ENCODE measurements around the gene UBE2G2.

UBE2G2 gene

GRCh38 chr21:44739316-44739715 lies 62.3 kb downstream of the UBE2G2 start:
- Histone ChIP-seq H3K9me3 (ENCODE audit: control insufficient read depth in 5 of 5, low read length in 5 of 5) (peaks cover 14 to 37% (median 28%) of the 10 kb centered on the region in 5 donors), H3K9ac (ENCODE audit: low read length in 5 of 5) (no peak overlapping the region), H3K4me3 (ENCODE audit: low read depth in 1 of 5, low read length in 5 of 5) (no peak overlapping the region), H3K4me1 (ENCODE audit: control insufficient read depth in 5 of 5, insufficient read depth in 5 of 5, low read length in 5 of 5) (peaks cover 0 to 4% (median under 1%) of the 10 kb centered on the region in 5 donors), H3K36me3 (ENCODE audit: control insufficient read depth in 5 of 5, insufficient read depth in 5 of 5, low read length in 5 of 5) (no peaks in the 10 kb centered on the region), H3K27ac (ENCODE audit: low read depth, low read length) (no peak overlapping the region), H3K27me3 (ENCODE audit: control insufficient read depth in 5 of 5, insufficient read depth in 4 of 5, low read length in 5 of 5) (no peaks in the 10 kb centered on the region)

DNA sequence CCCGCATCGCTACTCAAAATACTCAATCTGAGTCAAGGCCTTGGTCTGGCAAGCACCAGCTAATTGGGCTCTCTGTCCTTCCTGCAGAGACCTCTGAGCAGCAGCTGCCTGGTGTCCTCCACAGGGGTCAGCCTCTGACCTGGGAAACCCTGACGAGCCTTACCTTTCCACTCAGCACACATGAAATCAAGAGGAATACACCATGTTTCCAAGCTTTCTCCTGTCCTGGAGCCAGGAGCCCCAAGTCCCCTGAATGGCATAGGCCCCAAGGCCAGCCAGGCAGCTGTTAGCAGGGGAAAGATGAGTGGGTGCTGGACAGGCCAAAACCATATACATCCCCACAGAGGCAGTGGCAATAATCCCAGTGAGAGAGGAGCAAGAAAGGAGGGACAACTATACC lies 63.0 kb downstream of the UBE2G2 start:
- Histone ChIP-seq H3K27ac (ENCODE audit: low read depth, low read length) (no peak overlapping the region), H3K36me3 (ENCODE audit: control insufficient read depth in 5 of 5, insufficient read depth in 5 of 5, low read length in 5 of 5) (no peaks in the 10 kb centered on the region), H3K4me3 (ENCODE audit: low read depth in 1 of 5, low read length in 5 of 5) (peak overlapping the region in 2 of 5 donors; percentile 26 to 44), H3K27me3 (ENCODE audit: control insufficient read depth in 5 of 5, insufficient read depth in 4 of 5, low read length in 5 of 5) (no peaks in the 10 kb centered on the region), H3K9ac (ENCODE audit: low read length in 5 of 5) (no peak overlapping the region), H3K9me3 (ENCODE audit: control insufficient read depth in 5 of 5, low read length in 5 of 5) (peaks cover 14 to 37% (median 28%) of the 10 kb centered on the region in 5 donors), H3K4me1 (ENCODE audit: control insufficient read depth in 5 of 5, insufficient read depth in 5 of 5, low read length in 5 of 5) (peaks cover 0 to 11% (median 8%) of the 10 kb centered on the region in 5 donors)

- Histone ChIP-seq H3K9ac (ENCODE audit: low read length in 5 of 5) (no peak overlapping the region), H3K27me3 (ENCODE audit: control insufficient read depth in 5 of 5, insufficient read depth in 4 of 5, low read length in 5 of 5) (no peaks in the 10 kb centered on the region), H3K4me3 (ENCODE audit: low read depth in 1 of 5, low read length in 5 of 5) (peak overlapping the region in 2 of 5 donors; percentile 9 to 44), H3K36me3 (ENCODE audit: control insufficient read depth in 5 of 5, insufficient read depth in 5 of 5, low read length in 5 of 5) (no peaks in the 10 kb centered on the region), H3K9me3 (ENCODE audit: control insufficient read depth in 5 of 5, low read length in 5 of 5) (peaks cover 14 to 37% (median 28%) of the 10 kb centered on the region in 5 donors), H3K27ac (ENCODE audit: low read depth, low read length) (no peak overlapping the region), H3K4me1 (ENCODE audit: control insufficient read depth in 5 of 5, insufficient read depth in 5 of 5, low read length in 5 of 5) (peaks cover 0 to 17% (median 10%) of the 10 kb centered on the region in 5 donors)
These were observed 63.8 kb downstream of the UBE2G2 start for GRCh38 chr21:44737706-44738354.

DNA sequence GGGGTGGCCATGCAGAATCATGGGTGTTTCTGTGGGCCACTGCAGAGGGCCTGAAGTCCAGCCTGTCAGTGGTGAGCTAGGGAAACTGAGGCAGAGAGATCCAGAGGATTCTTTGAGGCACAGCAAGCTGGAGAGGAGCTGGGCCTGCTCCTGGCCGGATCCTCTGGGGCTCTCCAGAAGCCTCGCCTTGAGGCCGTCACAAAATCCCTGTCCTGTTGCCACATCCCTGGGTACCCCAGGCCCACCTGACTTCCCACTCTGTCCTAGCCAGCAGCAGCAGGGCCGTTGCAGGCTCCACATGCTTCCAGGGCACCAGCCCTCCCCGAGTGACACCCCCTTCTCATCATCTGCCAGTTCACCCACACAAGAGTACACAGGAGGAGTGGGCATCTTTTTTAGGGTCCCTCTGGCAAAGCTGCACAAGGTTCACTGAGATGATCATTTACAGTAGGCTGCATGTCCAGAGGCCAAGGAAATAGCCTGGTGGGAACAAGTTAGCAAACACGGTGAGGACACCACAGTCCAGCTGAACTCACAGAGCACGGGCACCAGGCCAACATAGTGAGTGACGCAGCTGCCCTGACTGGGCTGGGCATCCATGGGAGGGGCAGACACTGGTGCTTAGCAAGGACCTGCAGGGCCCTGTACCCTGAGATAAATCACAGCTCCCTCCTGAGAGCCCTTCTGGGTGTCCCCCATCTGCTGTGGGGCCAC lies 65.2 kb downstream of the UBE2G2 start:
- Histone ChIP-seq H3K9me3 (ENCODE audit: control insufficient read depth in 5 of 5, low read length in 5 of 5) (peaks cover 14 to 37% (median 28%) of the 10 kb centered on the region in 5 donors), H3K4me3 (ENCODE audit: low read depth in 1 of 5, low read length in 5 of 5) (no peak overlapping the region), H3K27me3 (ENCODE audit: control insufficient read depth in 5 of 5, insufficient read depth in 4 of 5, low read length in 5 of 5) (no peaks in the 10 kb centered on the region), H3K4me1 (ENCODE audit: control insufficient read depth in 5 of 5, insufficient read depth in 5 of 5, low read length in 5 of 5) (peaks cover 0 to 21% (median 8%) of the 10 kb centered on the region in 5 donors), H3K27ac (ENCODE audit: low read depth, low read length) (no peak overlapping the region), H3K36me3 (ENCODE audit: control insufficient read depth in 5 of 5, insufficient read depth in 5 of 5, low read length in 5 of 5) (no peaks in the 10 kb centered on the region), H3K9ac (ENCODE audit: low read length in 5 of 5) (no peak overlapping the region)

- no peak overlapping the region for H3K27ac ChIP-seq (ENCODE audit: low read depth, low read length)
- H3K9ac ChIP-seq (ENCODE audit: low read length in 5 of 5), result no peak overlapping the region
- H3K27me3 ChIP-seq (ENCODE audit: control insufficient read depth in 5 of 5, insufficient read depth in 4 of 5, low read length in 5 of 5), result peaks cover 0 to 1% (median 0%) of the 10 kb centered on the region in 5 donors
- H3K4me1 ChIP-seq (ENCODE audit: control insufficient read depth in 5 of 5, insufficient read depth in 5 of 5, low read length in 5 of 5), result peaks cover 0 to 21% (median 8%) of the 10 kb centered on the region in 5 donors
- H3K4me3 ChIP-seq (ENCODE audit: low read depth in 1 of 5, low read length in 5 of 5), result no peak overlapping the region
- no peaks in the 10 kb centered on the region for H3K36me3 ChIP-seq (ENCODE audit: control insufficient read depth in 5 of 5, insufficient read depth in 5 of 5, low read length in 5 of 5)
- H3K9me3 ChIP-seq (ENCODE audit: control insufficient read depth in 5 of 5, low read length in 5 of 5), result peaks cover 14 to 37% (median 28%) of the 10 kb centered on the region in 5 donors
These were observed 65.8 kb downstream of the UBE2G2 start for GRCh38 chr21:44735821-44736220.

GRCh38 chr21:44734841-44735240 lies 66.8 kb downstream of the UBE2G2 start:
- no peak overlapping the region for H3K4me3 ChIP-seq (ENCODE audit: low read depth in 1 of 5, low read length in 5 of 5)
- peaks cover 0 to 21% (median 8%) of the 10 kb centered on the region in 5 donors for H3K4me1 ChIP-seq (ENCODE audit: control insufficient read depth in 5 of 5, insufficient read depth in 5 of 5, low read length in 5 of 5)
- peaks cover 0 to 3% (median 0%) of the 10 kb centered on the region in 5 donors for H3K27me3 ChIP-seq (ENCODE audit: control insufficient read depth in 5 of 5, insufficient read depth in 4 of 5, low read length in 5 of 5)
- peaks cover 14 to 36% (median 28%) of the 10 kb centered on the region in 5 donors for H3K9me3 ChIP-seq (ENCODE audit: control insufficient read depth in 5 of 5, low read length in 5 of 5)
- no peak overlapping the region for H3K9ac ChIP-seq (ENCODE audit: low read length in 5 of 5)
- no peak overlapping the region for H3K27ac ChIP-seq (ENCODE audit: low read depth, low read length)
- no peaks in the 10 kb centered on the region for H3K36me3 ChIP-seq (ENCODE audit: control insufficient read depth in 5 of 5, insufficient read depth in 5 of 5, low read length in 5 of 5)

- Histone ChIP-seq H3K27me3 (ENCODE audit: control insufficient read depth in 5 of 5, insufficient read depth in 4 of 5, low read length in 5 of 5) (peaks cover 0 to 3% (median 0%) of the 10 kb centered on the region in 5 donors), H3K27ac (ENCODE audit: low read depth, low read length) (no peak overlapping the region), H3K9me3 (ENCODE audit: control insufficient read depth in 5 of 5, low read length in 5 of 5) (peaks cover 14 to 30% (median 25%) of the 10 kb centered on the region in 5 donors), H3K4me1 (ENCODE audit: control insufficient read depth in 5 of 5, insufficient read depth in 5 of 5, low read length in 5 of 5) (peaks cover 0 to 21% (median 8%) of the 10 kb centered on the region in 5 donors), H3K36me3 (ENCODE audit: control insufficient read depth in 5 of 5, insufficient read depth in 5 of 5, low read length in 5 of 5) (no peaks in the 10 kb centered on the region), H3K9ac (ENCODE audit: low read length in 5 of 5) (no peak overlapping the region), H3K4me3 (ENCODE audit: low read depth in 1 of 5, low read length in 5 of 5) (peak overlapping the region in 1 of 5 donors; percentile 5)
These were observed 67.4 kb downstream of the UBE2G2 start for GRCh38 chr21:44734026-44734745.

- no peaks in the 10 kb centered on the region for H3K36me3 ChIP-seq (ENCODE audit: control insufficient read depth in 5 of 5, insufficient read depth in 5 of 5, low read length in 5 of 5)
- H3K9ac ChIP-seq (ENCODE audit: low read length in 5 of 5), result no peak overlapping the region
- H3K9me3 ChIP-seq (ENCODE audit: control insufficient read depth in 5 of 5, low read length in 5 of 5), result peaks cover 8 to 18% (median 13%) of the 10 kb centered on the region in 5 donors
- no peak overlapping the region for H3K27ac ChIP-seq (ENCODE audit: low read depth, low read length)
- no peak overlapping the region for H3K4me3 ChIP-seq (ENCODE audit: low read depth in 1 of 5, low read length in 5 of 5)
- peaks cover 0 to 21% (median 8%) of the 10 kb centered on the region in 5 donors for H3K4me1 ChIP-seq (ENCODE audit: control insufficient read depth in 5 of 5, insufficient read depth in 5 of 5, low read length in 5 of 5)
- H3K27me3 ChIP-seq (ENCODE audit: control insufficient read depth in 5 of 5, insufficient read depth in 4 of 5, low read length in 5 of 5), result peaks cover 0 to 4% (median 2%) of the 10 kb centered on the region in 5 donors
These were observed 68.7 kb downstream of the UBE2G2 start for GRCh38 chr21:44732956-44733355.

DNA sequence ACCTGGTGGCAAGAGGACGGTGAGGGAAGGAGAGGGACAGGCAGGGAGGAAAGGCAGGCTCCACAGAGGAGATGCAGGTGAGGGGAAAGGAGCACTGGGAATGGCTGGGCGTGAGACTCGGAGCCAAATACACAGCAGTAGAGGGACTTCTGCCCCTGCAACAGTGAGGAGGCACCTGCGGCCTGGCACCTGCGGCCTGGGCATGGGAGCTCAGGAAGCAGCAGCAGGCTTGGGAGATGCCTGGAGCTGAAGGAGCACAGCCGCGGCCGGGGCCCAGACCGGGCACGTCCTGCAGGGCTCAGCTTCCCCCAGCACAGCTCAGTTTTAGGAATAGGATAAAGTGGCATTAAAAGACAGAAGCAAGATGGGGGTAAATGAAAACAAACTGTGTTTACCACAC lies 69.4 kb downstream of the UBE2G2 start:
- Histone ChIP-seq H3K27me3 (ENCODE audit: control insufficient read depth in 5 of 5, insufficient read depth in 4 of 5, low read length in 5 of 5) (peaks cover 0 to 10% (median 7%) of the 10 kb centered on the region in 5 donors), H3K36me3 (ENCODE audit: control insufficient read depth in 5 of 5, insufficient read depth in 5 of 5, low read length in 5 of 5) (no peaks in the 10 kb centered on the region), H3K9me3 (ENCODE audit: control insufficient read depth in 5 of 5, low read length in 5 of 5) (peaks cover under 1 to 11% (median 6%) of the 10 kb centered on the region in 5 donors), H3K4me3 (ENCODE audit: low read depth in 1 of 5, low read length in 5 of 5) (no peak overlapping the region), H3K27ac (ENCODE audit: low read depth, low read length) (no peak overlapping the region), H3K9ac (ENCODE audit: low read length in 5 of 5) (no peak overlapping the region), H3K4me1 (ENCODE audit: control insufficient read depth in 5 of 5, insufficient read depth in 5 of 5, low read length in 5 of 5) (peaks cover 0 to 21% (median 8%) of the 10 kb centered on the region in 5 donors)

All from subcutaneous abdominal adipose tissue (tissue), 5 donors.